ENCODE data around the gene PWP1.
"Not testable (repeated sequence)": the region's sequence is repeated elsewhere in the genome, so short reads cannot be mapped to it uniquely, and the experiment has no call there.

The PWP1 gene

DNA sequence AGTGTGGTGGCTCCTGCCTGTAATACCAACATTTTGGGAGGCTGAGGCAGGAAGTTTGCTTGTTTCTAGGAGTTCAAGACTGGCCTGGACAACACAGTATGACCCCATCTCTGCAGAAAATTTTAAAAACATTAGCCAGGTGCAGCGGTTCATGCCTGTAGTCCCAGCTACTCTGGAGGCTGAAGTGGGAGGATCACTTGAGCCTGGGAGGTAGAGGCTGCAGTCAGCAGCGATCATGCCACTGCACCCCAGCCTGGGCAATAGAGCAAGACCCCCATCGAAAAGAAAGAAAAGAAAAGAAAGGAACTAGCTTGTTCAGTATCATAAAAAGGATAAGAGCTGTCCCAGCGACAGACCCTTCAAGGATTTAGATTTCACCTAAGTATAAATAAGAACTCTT is 18.1 kb upstream of the PWP1 start:
- DNase-seq: no peak

GRCh38 chr12:107668320-107669098 is 17.1 kb upstream of the PWP1 start:
- no peak for DNase-seq

DNA sequence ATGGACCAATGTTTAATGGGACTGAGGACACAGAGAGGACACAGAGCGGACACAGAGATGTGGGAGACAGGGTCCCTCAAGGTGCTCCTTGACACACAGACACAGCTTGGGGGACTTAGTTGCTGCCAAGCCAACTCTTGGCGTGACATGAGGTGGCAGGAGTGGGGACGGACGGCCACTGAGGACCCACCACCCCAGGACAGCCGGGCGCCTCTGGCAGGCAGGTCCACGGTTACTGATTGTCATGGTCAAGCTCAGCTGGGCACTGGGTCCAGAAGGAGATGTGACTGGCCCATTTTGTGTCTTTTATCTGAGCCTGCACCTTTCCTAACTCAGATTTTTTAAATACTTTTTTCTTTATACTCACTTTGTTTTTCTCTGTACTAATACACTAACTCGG is 15.7 kb upstream of the PWP1 start:
- no peak for DNase-seq

DNA sequence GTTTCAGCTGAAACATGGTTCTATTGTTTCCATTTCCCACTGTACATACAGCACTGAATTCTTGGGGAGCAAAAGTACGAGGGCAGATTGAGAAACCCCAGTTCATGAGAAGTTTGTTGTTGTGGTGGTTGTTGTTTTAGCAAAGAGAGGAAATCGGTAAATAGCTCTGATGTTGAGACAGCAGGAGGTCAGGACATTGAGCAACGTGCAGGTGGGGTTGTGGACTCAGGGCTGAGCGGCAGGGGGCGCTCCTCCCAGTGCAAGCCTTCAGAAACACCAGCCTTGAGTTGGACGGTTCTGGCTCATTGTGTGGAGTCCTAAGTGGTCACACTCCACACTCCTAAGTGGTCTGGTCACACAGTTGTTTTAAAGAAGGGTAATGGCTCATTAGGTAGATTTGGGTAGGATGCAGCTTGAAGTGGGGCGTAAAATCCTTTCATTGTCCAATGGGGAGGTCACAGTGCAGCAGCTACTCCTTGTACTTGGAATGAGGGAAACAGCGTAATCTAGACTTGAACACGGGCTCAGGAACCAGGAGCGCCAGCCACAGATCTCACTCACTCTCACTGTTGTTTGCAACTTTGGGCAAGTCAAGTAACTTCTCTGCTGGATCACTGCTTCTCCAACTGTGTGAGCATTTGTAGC is 14.5 kb upstream of the PWP1 start:
- DNase-seq: peak in 1 of 56 donors; percentile 1

GRCh38 chr12:107677671-107678070 is 7.9 kb upstream of the PWP1 start:
- no peak for DNase-seq

- DNase-seq: no peak
Observed at GRCh38 chr12:107679336-107679735, 6.3 kb upstream of the PWP1 start.

DNA sequence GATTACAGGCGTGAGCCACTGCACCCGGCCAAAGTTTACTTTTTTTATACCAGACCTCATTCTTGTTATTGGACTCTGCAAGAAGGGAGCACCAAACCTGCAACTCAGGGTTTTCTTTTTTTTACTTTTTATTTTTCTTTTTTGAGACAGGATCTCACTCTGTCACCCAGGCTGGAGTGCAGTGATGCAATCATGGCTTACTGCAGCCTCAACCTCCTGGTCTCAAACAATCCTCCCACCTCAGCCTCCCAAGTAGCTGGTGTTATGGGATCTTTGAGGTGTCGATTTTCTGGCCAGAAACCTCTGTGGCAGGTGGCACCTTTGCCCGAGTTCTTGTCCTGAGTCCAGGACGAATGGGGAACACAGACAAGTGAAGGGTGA is 4.2 kb upstream of the PWP1 start:
- no peak for DNase-seq

DNA sequence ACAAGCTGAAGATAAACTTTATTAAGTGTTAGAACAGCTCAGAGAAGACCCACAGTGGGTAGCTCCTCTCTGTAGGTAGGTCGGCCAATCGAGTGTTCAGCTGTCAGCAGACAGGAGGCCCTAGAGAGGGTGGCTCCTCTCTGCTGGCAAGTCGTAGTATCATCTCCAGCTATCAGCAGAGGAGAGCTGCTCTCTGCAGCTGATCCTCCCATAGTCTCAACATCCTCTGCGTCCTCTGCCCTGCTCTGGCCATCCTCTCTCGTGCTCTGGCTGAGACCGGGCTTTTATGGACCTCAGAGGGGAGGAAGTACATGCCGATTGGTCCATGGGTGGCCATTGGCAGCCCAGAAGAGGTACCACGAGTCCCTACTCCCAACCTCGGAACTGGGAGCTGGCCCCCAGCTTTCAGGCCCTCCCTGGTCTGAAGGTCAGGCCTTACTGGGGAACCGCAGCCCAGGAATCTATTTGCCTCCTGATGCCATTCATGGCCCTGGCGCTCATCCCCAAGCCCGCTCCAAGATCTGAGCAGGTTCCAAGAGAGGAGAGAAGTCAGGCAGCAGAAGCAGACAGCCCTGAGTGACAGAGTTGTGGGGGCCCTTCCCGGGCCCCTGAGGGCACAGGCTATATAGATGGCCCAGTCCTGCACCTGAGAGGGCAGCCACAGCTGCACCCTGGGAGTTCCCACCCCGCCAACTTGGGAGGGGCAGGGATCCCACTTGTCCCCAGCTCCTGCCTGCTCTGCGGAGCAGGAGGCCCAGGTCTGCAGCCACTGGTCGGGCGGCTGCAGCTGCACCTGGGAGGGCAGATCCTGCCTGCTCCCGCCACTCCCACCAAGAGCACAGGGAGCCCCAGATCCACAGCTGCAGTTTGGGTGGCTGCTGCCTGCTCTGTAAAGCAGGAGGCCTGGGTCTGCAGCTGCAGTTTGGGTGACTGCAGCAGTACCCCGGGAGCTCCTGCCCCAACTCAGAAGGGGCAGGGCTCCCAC is 3.5 kb upstream of the PWP1 start:
- DNase-seq: no peak

DNA sequence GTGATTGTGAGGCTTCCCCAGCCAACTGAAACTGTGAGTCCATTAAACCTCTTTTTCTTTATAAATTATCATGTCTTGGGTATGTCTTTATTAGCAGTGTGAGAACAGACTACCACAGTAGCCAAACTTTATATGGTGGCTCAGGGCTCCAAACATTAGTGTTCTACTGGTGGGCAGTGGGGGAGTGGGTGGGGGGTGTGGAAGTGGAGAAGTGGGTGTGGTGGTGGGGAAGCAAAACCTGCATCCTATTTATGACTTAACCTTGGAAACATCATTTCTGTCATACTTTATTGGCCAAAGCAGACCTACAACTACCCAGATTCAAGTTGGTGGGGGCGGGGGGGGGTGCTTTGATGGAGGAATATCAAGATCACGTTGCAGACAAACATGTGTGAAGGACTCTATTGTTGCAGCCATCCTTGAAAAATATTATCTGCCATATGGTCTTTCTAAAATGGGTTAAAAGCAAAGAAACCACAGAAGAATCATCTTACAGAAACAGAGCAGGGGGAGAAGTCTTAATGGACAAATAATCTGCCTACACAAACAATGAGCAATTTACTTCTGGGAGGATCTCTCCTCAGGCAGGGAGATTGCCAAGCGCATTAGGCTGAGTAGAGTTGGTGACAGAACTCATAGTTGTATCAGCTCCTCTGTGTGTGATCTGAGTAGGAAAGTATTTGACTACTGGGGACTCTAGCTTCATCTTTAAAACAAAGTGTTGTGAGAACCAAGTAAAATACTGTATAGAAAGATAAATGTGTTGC is 1.4 kb upstream of the PWP1 start:
- DNase-seq: no peak

GRCh38 chr12:107684990-107685359 is 624 bp upstream of the PWP1 start:
- DNase-seq: peak in 3 of 56 donors; percentile 3 to 10 (median 7)

DNA sequence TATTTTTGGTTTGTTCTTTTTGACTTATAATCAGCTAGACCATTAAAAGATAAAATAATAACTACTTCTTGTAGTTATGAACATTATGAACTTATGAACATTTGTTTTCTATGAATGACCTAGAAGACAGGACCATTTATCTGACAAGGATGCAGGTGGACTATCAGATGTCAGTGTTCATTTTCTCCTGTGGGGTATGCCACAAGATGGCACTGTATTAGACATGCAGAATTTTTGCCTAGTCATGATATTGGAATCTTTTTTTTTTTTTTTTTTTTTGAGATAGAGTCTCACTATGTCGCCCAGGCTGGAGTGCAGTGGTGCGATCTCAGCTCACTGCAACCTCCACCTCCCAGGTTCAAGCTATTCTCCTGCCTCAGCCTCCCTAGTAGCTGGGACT is 10.2 kb downstream of the PWP1 start:
- DNase-seq: not testable (repeated sequence)

DNA sequence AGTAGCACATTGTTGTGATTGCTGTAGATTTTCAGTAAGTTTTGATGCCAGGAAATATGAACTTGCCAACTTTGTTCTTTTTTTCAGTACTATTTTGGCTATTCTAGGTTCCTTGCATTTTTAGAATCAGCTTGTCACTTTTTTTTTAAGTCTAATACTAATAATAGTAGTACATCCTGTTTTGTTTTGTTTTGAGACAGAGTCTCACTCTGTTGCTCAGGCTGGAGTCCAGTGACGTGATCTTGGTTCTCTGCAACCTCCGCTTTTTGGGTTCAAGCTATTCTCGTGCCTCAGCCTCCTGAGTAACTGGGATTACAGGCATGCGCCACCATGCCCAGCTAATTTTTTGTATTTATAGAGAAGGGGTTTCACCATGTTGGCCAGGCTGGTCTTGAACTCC is 16.5 kb downstream of the PWP1 start:
- DNase-seq: no peak

DNA sequence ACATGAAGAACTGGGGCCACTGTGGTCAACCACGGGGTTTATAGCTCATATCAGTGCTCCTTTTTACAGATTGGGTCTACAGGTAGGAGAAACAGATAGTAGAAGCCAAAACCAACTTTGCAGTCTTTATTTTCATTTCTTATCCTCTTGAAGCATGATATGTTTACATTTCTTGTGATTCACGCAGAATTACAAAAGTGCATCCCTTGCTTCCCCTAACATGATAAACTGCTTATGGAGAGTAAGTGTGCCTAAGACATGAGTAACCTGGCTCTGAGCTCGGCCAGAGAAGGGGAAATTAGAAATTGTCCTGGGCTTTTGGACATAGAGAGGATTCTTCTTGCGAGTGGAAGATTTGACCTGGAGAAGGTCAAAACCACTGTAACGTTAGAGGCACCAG is 18.4 kb downstream of the PWP1 start:
- no peak for DNase-seq

GRCh38 chr12:107705522-107705921 is 19.9 kb downstream of the PWP1 start:
- not testable (repeated sequence) for DNase-seq

DNA sequence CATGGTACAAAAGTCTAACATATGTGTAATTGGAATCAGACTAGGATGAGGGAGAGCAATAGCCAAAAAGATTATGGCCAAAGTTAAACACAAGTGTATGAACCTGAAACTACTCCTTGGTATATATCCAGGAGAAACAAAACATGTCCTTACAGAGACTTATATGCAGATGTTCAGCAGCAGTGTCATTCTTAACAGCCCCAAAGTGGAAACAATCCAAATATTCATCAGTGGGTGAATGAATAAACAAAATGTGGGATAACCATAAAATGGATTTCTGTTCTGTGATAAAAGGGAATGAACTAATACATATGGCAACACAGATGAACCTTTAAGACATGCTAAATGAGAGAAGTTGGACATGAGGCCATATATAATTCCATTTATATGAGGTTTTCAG is 30.2 kb downstream of the PWP1 start:
- no peak for DNase-seq

DNA sequence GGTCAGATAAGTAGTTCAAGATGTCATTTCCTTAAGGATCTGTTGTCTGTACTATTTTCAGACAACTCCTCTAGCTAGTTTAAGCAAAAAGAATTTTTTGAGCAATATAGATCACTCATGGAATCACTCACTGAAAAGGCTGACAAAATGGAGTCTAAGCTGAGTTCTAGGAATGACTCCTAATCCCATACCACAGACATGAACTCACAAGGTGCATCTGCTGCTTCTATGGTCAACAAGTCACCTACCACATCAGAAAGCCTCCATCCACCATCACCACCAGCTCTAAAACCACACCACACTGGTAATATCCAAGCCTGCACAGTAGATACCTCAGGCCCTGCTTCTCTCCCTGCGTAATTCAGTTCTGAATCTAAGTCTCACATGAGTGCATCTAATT is 33.0 kb downstream of the PWP1 start:
- DNase-seq: no peak

DNA sequence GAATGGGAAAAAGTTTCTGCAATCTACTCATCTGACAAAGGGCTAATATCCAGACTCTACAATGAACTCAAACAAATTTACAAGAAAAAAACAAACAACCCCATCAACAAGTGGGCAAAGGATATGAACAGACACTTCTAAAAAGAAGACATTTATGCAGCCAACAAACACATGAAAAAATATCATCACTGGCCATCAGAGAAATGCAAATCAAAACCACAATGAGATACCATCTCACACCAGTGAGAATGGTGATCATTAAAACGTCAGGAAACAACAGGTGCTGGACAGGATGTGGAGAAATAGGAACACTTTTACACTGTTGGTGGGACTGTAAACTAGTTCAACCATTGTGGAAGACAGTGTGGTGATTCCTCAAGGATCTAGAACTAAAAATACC is 41.7 kb downstream of the PWP1 start:
- not testable (repeated sequence) for DNase-seq

DNA sequence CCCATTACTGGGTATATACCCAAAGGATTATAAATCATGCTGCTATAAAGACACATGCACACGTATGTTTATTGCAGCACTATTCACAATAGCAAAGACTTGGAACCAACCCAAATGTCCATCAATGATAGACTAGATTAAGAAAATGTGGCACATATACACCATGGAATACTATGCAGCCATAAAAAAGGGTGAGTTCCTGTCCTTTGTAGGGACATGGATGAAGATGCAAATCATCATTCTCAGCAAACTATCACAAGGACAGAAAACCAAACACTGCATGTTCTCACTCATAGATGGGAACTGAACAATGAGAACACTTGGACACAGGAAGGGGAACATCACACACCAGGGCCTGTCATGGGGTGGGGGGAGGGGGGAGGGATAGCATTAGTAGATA is 42.1 kb downstream of the PWP1 start:
- not testable (repeated sequence) for DNase-seq

GRCh38 chr12:107730618-107731341 is 45.2 kb downstream of the PWP1 start:
- DNase-seq: no peak

DNA sequence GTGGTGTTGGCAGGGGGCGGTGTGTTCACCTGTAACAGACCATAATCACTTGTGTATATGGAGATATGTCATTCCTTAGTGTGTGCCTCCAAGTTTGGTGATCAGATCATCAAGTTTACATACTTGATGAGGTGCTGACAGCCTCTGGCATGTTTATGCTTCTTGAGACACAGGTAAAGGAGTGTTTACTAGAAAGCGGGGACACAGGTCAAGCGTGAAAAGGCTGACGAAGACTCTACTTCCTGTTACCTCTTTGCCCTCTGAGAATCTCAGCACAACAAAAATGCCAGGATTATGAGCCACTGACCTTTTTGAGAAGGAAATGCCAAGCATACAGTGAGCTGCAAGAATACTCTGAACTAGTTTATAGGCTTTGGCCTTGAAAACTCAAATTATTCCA is 45.8 kb downstream of the PWP1 start:
- no peak for DNase-seq

DNA sequence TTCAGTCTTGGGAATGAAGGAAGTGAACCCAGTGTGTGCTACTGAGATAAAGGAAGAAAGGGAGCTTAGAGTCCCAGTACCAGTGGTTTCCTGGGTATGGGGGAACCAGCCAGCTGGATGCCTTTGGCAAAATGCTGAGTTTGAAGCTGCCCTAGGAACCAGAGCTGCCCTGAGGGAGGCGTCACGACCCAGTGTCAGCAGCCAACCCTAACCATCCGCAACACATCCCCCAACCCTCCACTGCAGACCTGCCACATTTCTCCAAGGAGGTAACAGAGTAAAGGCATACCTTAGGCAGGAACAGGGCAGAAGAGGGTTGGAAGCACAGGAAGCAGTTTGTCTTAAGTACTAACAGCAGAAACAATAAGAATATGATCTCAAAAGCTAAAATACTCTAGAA is 46.8 kb downstream of the PWP1 start:
- no peak for DNase-seq

Measured in nucleus accumbens (tissue), 56 donors.